Esophagus muscularis mucosa (tissue), 3 donors: ENCODE data around the gene DHRS3.

Experiments used
- EP300 ChIP-seq: sonication (generic); formaldehyde crosslinking; IDR thresholded peaks from one replicate; pipeline ENCODE4 v1.6.1; 2017; ENCODE audit warnings: antibody characterized with exemption
- TF ChIP-seq, protein P1 (sequence below), 3 experiments: fragments of 200-600 bp in 2 of 3; fragments of 450-650 bp in 1 of 3; sonication (generic) in 2 of 3; IDR thresholded peaks; one replicate each; pipeline ENCODE4 v1.5.1; 2017 to 2019; ENCODE audit warnings: antibody characterized with exemption in 3 of 3, mild to moderate bottlenecking in 2 of 3, moderate library complexity in 1 of 3

DNA sequence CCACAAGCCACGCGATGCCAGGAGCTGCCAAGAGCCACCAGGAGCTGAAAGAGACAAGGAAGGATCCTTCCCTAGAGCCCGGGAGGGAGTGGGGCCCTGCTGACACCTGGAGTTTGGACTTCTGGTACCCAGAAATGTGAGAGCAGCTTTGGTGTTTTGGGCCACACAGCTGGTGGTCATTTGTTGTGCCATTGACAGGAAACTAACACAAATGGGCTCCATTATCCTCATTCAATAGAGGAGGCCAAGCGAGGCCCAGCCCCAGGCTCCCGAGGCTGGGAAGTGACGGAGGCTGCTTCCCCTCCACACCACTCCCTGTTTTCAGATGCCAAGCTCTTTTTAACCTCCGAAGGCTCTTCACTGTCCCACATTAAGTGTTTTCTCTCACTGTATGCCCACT, 25.5 kb downstream of the DHRS3 start:
- no peak for TF ChIP-seq EP300
- TF ChIP-seq, protein P1, sequence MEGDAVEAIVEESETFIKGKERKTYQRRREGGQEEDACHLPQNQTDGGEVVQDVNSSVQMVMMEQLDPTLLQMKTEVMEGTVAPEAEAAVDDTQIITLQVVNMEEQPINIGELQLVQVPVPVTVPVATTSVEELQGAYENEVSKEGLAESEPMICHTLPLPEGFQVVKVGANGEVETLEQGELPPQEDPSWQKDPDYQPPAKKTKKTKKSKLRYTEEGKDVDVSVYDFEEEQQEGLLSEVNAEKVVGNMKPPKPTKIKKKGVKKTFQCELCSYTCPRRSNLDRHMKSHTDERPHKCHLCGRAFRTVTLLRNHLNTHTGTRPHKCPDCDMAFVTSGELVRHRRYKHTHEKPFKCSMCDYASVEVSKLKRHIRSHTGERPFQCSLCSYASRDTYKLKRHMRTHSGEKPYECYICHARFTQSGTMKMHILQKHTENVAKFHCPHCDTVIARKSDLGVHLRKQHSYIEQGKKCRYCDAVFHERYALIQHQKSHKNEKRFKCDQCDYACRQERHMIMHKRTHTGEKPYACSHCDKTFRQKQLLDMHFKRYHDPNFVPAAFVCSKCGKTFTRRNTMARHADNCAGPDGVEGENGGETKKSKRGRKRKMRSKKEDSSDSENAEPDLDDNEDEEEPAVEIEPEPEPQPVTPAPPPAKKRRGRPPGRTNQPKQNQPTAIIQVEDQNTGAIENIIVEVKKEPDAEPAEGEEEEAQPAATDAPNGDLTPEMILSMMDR (IDR thresholded peaks at IDR 0.05): no peak
